K562 (cell line): ENCODE results near the gene POLR1H. TPM values are rescaled to one million over a fixed set of nuclear protein-coding genes. Genes with fewer than 3 reads are reported as not detected.

Experiments
- ATAC-seq: fragments of 200-7000 bp; cut with Tn5 transposase; 3 replicates; pipeline ENCODE4 v1.9.1; 2020; ENCODE audit warnings: moderate library complexity
- BruUV-seq: library from RNA; stranded (reverse); fragments of 400-500 nt; replicated peaks from 2 replicates; lab custom pipeline; 2021; lab: Mats Ljungman, UMichigan
- CTCF ChIA-PET: fragments of 300-600 bp; formaldehyde crosslinking; extraction: SDS; loops from one replicate; lab custom pipeline; 2021; ENCODE audit warnings: low intra/inter-chr PET ratio; lab: Yijun Ruan, JAX
- POLR2A ChIA-PET: fragments of 300-600, 350-650 bp; sonication (Branson Sonifier 250); formaldehyde crosslinking; extraction: SDS; loops from one replicate; lab custom pipeline; 2021; ENCODE audit warnings: antibody characterized with exemption, inconsistent platforms; lab: Yijun Ruan, JAX
- DNase-seq, 4 experiments: peaks; one replicate each; pipeline versions ENCODE4 v3.0.0 to v3.0.0-alpha.2; 2011 to 2018; ENCODE audit warnings: low spot score in 3 of 4, mixed read lengths in 3 of 4; ENCODE audit errors: extremely low read depth in 1 of 4
- FAIRE-seq: peaks from 2 replicates; lab custom pipeline; 2011; peaks lifted over from hg19 to GRCh38; lab: Jason Lieb, UNC
- H2AFZ ChIP-seq: 2 replicates; pipeline ENCODE4 v1.6.0; 2011; ENCODE audit warnings: low read depth, low read length, control low read depth, inconsistent platforms
- H3K27ac ChIP-seq: fragments of 200-600 bp; 3 replicates; pipeline ENCODE4 v1.8.0; 2011; ENCODE audit warnings: low read depth, mild to moderate bottlenecking, control low read depth, inconsistent platforms, low read length, moderate library complexity, mixed read lengths; ENCODE audit errors: extremely low read depth
- H3K27me3 ChIP-seq, 2 experiments: fragments of 300-600 bp in 1 of 2; 2 replicates in 1 of 2; 3 replicates in 1 of 2; pipeline versions ENCODE4 v1.6.0 to v1.8.0; 2011; ENCODE audit warnings: inconsistent platforms in 2 of 2, low read length in 2 of 2, mild to moderate bottlenecking in 1 of 2, mixed read lengths in 1 of 2, moderate library complexity in 1 of 2; ENCODE audit not compliant: control insufficient read depth in 2 of 2, insufficient read depth in 2 of 2
- H3K36me3 ChIP-seq: fragments of 300-600 bp; 3 replicates; pipeline ENCODE4 v1.8.0; 2011; ENCODE audit warnings: mild to moderate bottlenecking, low read length, inconsistent platforms; ENCODE audit not compliant: control insufficient read depth, insufficient read depth
- H3K4me1 ChIP-seq, 2 experiments: fragments of 200-600 bp in 1 of 2; replicated peaks in 1 of 2; 2 replicates in 1 of 2; 3 replicates in 1 of 2; pipeline versions ENCODE4 v1.5.1 to v1.8.0; 2011; ENCODE audit warnings: inconsistent platforms in 2 of 2, low read length in 2 of 2, mild to moderate bottlenecking in 1 of 2, mixed read lengths in 1 of 2, moderate library complexity in 1 of 2; ENCODE audit not compliant: control insufficient read depth in 2 of 2, insufficient read depth in 2 of 2
- H3K4me2 ChIP-seq: 2 replicates; pipeline ENCODE4 v1.6.1; 2011; ENCODE audit warnings: low read length, control low read depth, inconsistent platforms, mixed read lengths; ENCODE audit not compliant: insufficient read depth
- H3K4me3 ChIP-seq: fragments of 200-600 bp; sonication (generic), shearing (Covaris generic); 2 replicates; pipeline ENCODE4 v1.5.1; 2016; ENCODE audit warnings: control low read depth, inconsistent platforms
- H3K79me2 ChIP-seq: fragments of 200-600 bp; 3 replicates; pipeline ENCODE4 v1.8.0; 2011; ENCODE audit warnings: low read length, inconsistent platforms; ENCODE audit not compliant: control insufficient read depth, insufficient read depth
- H3K9ac ChIP-seq, 2 experiments: 2 replicates each; pipeline versions ENCODE4 v1.6.0 to v1.6.1; 2011; ENCODE audit warnings: low read depth in 2 of 2, low read length in 2 of 2, control low read depth in 1 of 2, inconsistent platforms in 1 of 2, mild to moderate bottlenecking in 1 of 2, mixed read lengths in 1 of 2; ENCODE audit not compliant: insufficient read depth in 1 of 2
- H3K9me1 ChIP-seq: one replicate; pipeline ENCODE4 v1.6.0; 2011; ENCODE audit warnings: inconsistent platforms, mild to moderate bottlenecking, low read length, moderate library complexity; ENCODE audit not compliant: control insufficient read depth, insufficient read depth
- H3K9me3 ChIP-seq: replicated peaks from 2 replicates; pipeline ENCODE4 v1.5.1; 2011; ENCODE audit warnings: low read depth, low read length, inconsistent platforms; ENCODE audit not compliant: control insufficient read depth, insufficient read depth
- H4K20me1 ChIP-seq: replicated peaks from 2 replicates; pipeline ENCODE4 v1.6.1; 2011; ENCODE audit warnings: low read length, inconsistent platforms, mixed read lengths; ENCODE audit not compliant: control insufficient read depth, insufficient read depth
- COPS2 ChIP-seq: fragments of 450-650 bp; conservative IDR thresholded peaks from 2 replicates; pipeline ENCODE4 v1.6.1; 2016; ENCODE audit warnings: mild to moderate bottlenecking, moderate library complexity
- CSDE1 ChIP-seq, 2 experiments: fragments of 450-650 bp; IDR thresholded peaks; 2 replicates each; pipeline ENCODE4 v1.6.1; 2016; ENCODE audit warnings: mild to moderate bottlenecking in 1 of 2
- NR2C1 ChIP-seq, 2 experiments: fragments of 450-650 bp; IDR thresholded peaks; 2 replicates each; pipeline ENCODE4 v1.6.1; 2017; ENCODE audit warnings: mild to moderate bottlenecking in 2 of 2, antibody characterized with exemption in 1 of 2, inconsistent platforms in 1 of 2, missing compliant biosample characterization in 1 of 2, missing genetic modification characterization in 1 of 2
- PRPF4 ChIP-seq: fragments of 200-400 bp; formaldehyde crosslinking; IDR thresholded peaks from one replicate; pipeline ENCODE4 v1.6.1; 2017; ENCODE audit warnings: low read length, low read depth, mild to moderate bottlenecking; ENCODE audit not compliant: insufficient read depth, poor library complexity, severe bottlenecking
- RBM25 ChIP-seq: fragments of 200-400 bp; formaldehyde crosslinking; IDR thresholded peaks from 2 replicates; pipeline ENCODE4 v1.6.1; 2018; ENCODE audit warnings: low read length, low read depth, moderate library complexity; ENCODE audit not compliant: severe bottlenecking
- RREB1 ChIP-seq: fragments of 250-450 bp; sonication (Bioruptor Pico); IDR thresholded peaks from 2 replicates; pipeline ENCODE4 v1.4.0; 2020
- SMARCA4 ChIP-seq: fragments of 450-650 bp; IDR thresholded peaks from 2 replicates; pipeline ENCODE4 v1.6.1; 2016
- VEZF1 ChIP-seq: fragments of 200-800 bp; sonication (Bioruptor generic); IDR thresholded peaks from 2 replicates; pipeline ENCODE4 v1.6.1; 2017; ENCODE audit warnings: missing genetic modification characterization, missing compliant biosample characterization
- ZSCAN29 ChIP-seq: fragments of 450-650 bp; IDR thresholded peaks from 2 replicates; pipeline ENCODE4 v1.6.1; 2017
- WGBS: fragments of 100-300 bp; shearing (Covaris generic); methylation state at CpG from one replicate; pipeline ENCODE4 v1.1.6; 2016; ENCODE audit warnings: low coverage, mixed read lengths; ENCODE audit not compliant: insufficient coverage; ENCODE audit errors: missing lambda C conversion rate; 5-methylcytosine and 5-hydroxymethylcytosine counted together
- in situ Hi-C: fragments of 300-500 bp; cut with MboI; formaldehyde crosslinking; loops from 4 replicates; pipeline ENCODE4 v1.15.0; 2018; ENCODE audit warnings: inconsistent platforms, mixed read lengths
- intact Hi-C: fragments of 100-400 bp; cut with micrococcal nuclease; formaldehyde crosslinking; loops from 2 replicates; pipeline ENCODE4 v1.14.2; 2022
- polyA plus RNA-seq, 8 experiments: library from polyadenylated mRNA; depleted of rRNA in 4 of 8; stranded (reverse) in 5 of 8; unstranded in 3 of 8; fragments of >200 nt; fragmentation: Nextera tagmentation in 2 of 8; fragmentation: Illumina TruSeq in 1 of 8; extraction: Ambion mirVana in 2 of 8; extraction: Trizol in 1 of 8; gene quantifications; 2 replicates each; pipeline versions ENCODE4 v1.2.1 to v1.2.3, GENCODE V29; 2011 to 2014; ENCODE audit warnings: inconsistent platforms in 1 of 8, missing spikeins in 1 of 8
- total RNA-seq, 7 experiments: library from RNA; depleted of rRNA in 6 of 7; stranded (reverse); fragments of >200 nt in 6 of 7; fragmentation: Illumina TruSeq in 2 of 7; extraction: Trizol in 2 of 7; gene quantifications; 2 replicates each; pipeline versions ENCODE4 v1.2.1 to v1.2.3, GENCODE V29; 2011 to 2021; ENCODE audit warnings: low replicate concordance in 1 of 7

POLR1H gene
- total and polyA plus RNA-seq, 9 of the 15 experiments (the other 6 are each of a cell fraction or from before 2014, with no cell fraction given): 92.2 to 333 (median 143) TPM

GRCh38 chr6:30092852-30093543, 31.9 kb downstream of the POLR1H start (continued):
- TF ChIP-seq SMARCA4: no peak
- no peak for TF ChIP-seq CSDE1 (IDR thresholded peaks at IDR 0.05)
- peak; percentile 97 for TF ChIP-seq RBM25
- TF ChIP-seq COPS2: no peak
- no peak for TF ChIP-seq NR2C1 (IDR thresholded peaks at IDR 0.05)
- TF ChIP-seq NR2C1 (tag; IDR thresholded peaks at IDR 0.05): no peak

- intact Hi-C loops (no loop called here), in situ Hi-C loops (no loop called here)
- 12% methylated on average over 4 of the region's 5 CpGs for WGBS
- CTCF ChIA-PET: no interaction called here
- H3K9ac ChIP-seq: no peak overlapping the region
- DNase-seq (no peak), FAIRE-seq (no peak), ATAC-seq (no peak)
- no peak overlapping the region for H3K4me3 ChIP-seq
- H3K27ac ChIP-seq: no peak overlapping the region
- peaks cover 17 to 19% of the 10 kb centered on the region in 2 experiments for H3K4me1 ChIP-seq
- H3K9me3 ChIP-seq: no peaks in the 10 kb centered on the region
- H3K9me1 ChIP-seq: no peaks in the 10 kb centered on the region
- no TSS peak for BruUV-seq
- peaks cover 19 to 20% of the 10 kb centered on the region in 2 experiments; a peak in 4 of 5 replicates for H3K27me3 ChIP-seq
- H3K36me3 ChIP-seq: no peaks in the 10 kb centered on the region
- no peaks in the 10 kb centered on the region for H4K20me1 ChIP-seq
- no peak overlapping the region for H3K4me2 ChIP-seq
- H3K79me2 ChIP-seq: no peaks in the 10 kb centered on the region
- H2AFZ ChIP-seq: no peak overlapping the region
- POLR2A ChIA-PET: interaction anchor here (0.5 kb wide), 2 partner anchors 108 to 397 kb away, joined by 3 read pairs; no protein-coding TSS in a partner anchor
- no peak for TF ChIP-seq VEZF1 (CRISPR knock-in tag)
- no peak for TF ChIP-seq PRPF4
- TF ChIP-seq RREB1 (CRISPR knock-in tag): no peak
- TF ChIP-seq ZSCAN29: no peak
Observed at GRCh38 chr6:30093951-30094661, 33.0 kb downstream of the POLR1H start.
